MCF 10A (cell line): ENCODE measurements around the gene DLX4. TPM values are rescaled to one million over a fixed set of nuclear protein-coding genes. Genes with fewer than 3 reads are reported as not detected.

Source experiments
- BruUV-seq: library from RNA; stranded (reverse); fragments of 400-500 nt; replicated peaks from 2 replicates; lab custom pipeline; 2021; lab: Mats Ljungman, UMichigan
- CTCF ChIA-PET: fragments of 300-600 bp; sonication (Branson Sonifier 250); formaldehyde crosslinking; extraction: SDS; loops from one replicate; lab custom pipeline; 2021; ENCODE audit warnings: antibody characterized with exemption, inconsistent platforms; lab: Yijun Ruan, JAX
- POLR2A ChIA-PET: fragments of 300-600, 350-650 bp; sonication (Branson Sonifier 250); formaldehyde crosslinking; extraction: SDS; loops from one replicate; lab custom pipeline; 2020; ENCODE audit warnings: antibody characterized with exemption, inconsistent platforms; lab: Yijun Ruan, JAX
- DNase-seq: peaks from one replicate; pipeline ENCODE4 v3.0.0-alpha.2; 2018; ENCODE audit not compliant: unreplicated experiment
- H3K27ac Mint-ChIP-seq: one replicate; pipeline ENCODE4 v1.8.0; 2022; ENCODE audit warnings: mild to moderate bottlenecking, low read depth, mixed read lengths; ENCODE audit not compliant: unreplicated experiment
- H3K27me3 Mint-ChIP-seq: one replicate; pipeline ENCODE4 v1.8.0; 2022; ENCODE audit warnings: mixed read lengths; ENCODE audit not compliant: insufficient read depth, unreplicated experiment
- H3K36me3 Mint-ChIP-seq: one replicate; pipeline ENCODE4 v1.8.0; 2022; ENCODE audit warnings: mild to moderate bottlenecking, moderate library complexity, mixed read lengths; ENCODE audit not compliant: insufficient read depth, unreplicated experiment
- H3K4me1 Mint-ChIP-seq: one replicate; pipeline ENCODE4 v1.8.0; 2022; ENCODE audit warnings: mixed read lengths; ENCODE audit not compliant: insufficient read depth, unreplicated experiment
- H3K4me3 Mint-ChIP-seq: one replicate; pipeline ENCODE4 v1.8.0; 2022; ENCODE audit warnings: mild to moderate bottlenecking, moderate library complexity, mixed read lengths; ENCODE audit not compliant: unreplicated experiment
- H3K9me3 Mint-ChIP-seq: one replicate; pipeline ENCODE4 v1.8.0; 2022; ENCODE audit warnings: mixed read lengths; ENCODE audit not compliant: unreplicated experiment
- CTCF ChIP-seq: fragments of 200-600 bp; IDR thresholded peaks from one replicate; pipeline ENCODE4 v1.8.0; 2022; ENCODE audit warnings: antibody characterized with exemption, mild to moderate bottlenecking; ENCODE audit not compliant: unreplicated experiment
- intact Hi-C: fragments of 100-400 bp; cut with micrococcal nuclease; formaldehyde crosslinking; loops from 2 replicates; pipeline ENCODE4 v1.14.1; 2022
- total RNA-seq: library from RNA; stranded (reverse); gene quantifications from 2 replicates; pipeline ENCODE4 v1.2.3, GENCODE V29; 2022

The DLX4 gene
- total RNA-seq, 1 experiment from 2014 or later = 0.56 TPM

- Mint-ChIP-seq H3K4me3 (no peak overlapping the region), H3K4me1 (no peaks in the 10 kb centered on the region), H3K27ac (no peak overlapping the region), H3K27me3 (peaks cover 61% of the 10 kb centered on the region), H3K9me3 (no peaks in the 10 kb centered on the region), H3K36me3 (no peaks in the 10 kb centered on the region)
- BruUV-seq = no TSS peak
- ChIA-PET POLR2A (no interaction called here), CTCF (interaction anchor here (0.5 to 2.8 kb wide), 3 partner anchors 23 to 68 kb away, joined by 4 to 12 read pairs (median 8); no protein-coding TSS in a partner anchor)
- intact Hi-C loops = no loop called here
- no peak for TF ChIP-seq CTCF
- no peak for DNase-seq
Observed at GRCh38 chr17:49928837-49929475, 40.0 kb upstream of the DLX4 start.

- Mint-ChIP-seq H3K4me1 (no peaks in the 10 kb centered on the region), H3K4me3 (no peak overlapping the region), H3K27ac (no peak overlapping the region), H3K36me3 (no peaks in the 10 kb centered on the region), H3K9me3 (no peaks in the 10 kb centered on the region), H3K27me3 (peaks cover 61% of the 10 kb centered on the region)
- no peak for TF ChIP-seq CTCF
- no peak for DNase-seq
- CTCF ChIA-PET = interaction anchor here (0.7 to 1.5 kb wide), 3 partner anchors 22 to 67 kb away, joined by 3 to 5 read pairs (median 4); no protein-coding TSS in a partner anchor
- BruUV-seq = no TSS peak
- intact Hi-C loops = no loop called here
- POLR2A ChIA-PET = no interaction called here
Observed at GRCh38 chr17:49930880-49931279, 38.1 kb upstream of the DLX4 start.

GRCh38 chr17:49931416-49932137 lies 37.4 kb upstream of the DLX4 start:
- H3K9me3 Mint-ChIP-seq = no peaks in the 10 kb centered on the region
- TF ChIP-seq CTCF = no peak
- DNase-seq = no peak
- intact Hi-C loops = no loop called here
- H3K4me1 Mint-ChIP-seq = no peaks in the 10 kb centered on the region
- H3K36me3 Mint-ChIP-seq = no peaks in the 10 kb centered on the region
- H3K4me3 Mint-ChIP-seq = no peak overlapping the region
- ChIA-PET POLR2A (no interaction called here), CTCF (interaction anchor here (1.1 to 1.5 kb wide), 2 partner anchors 65 to 66 kb away, joined by 3 to 4 read pairs; no protein-coding TSS in a partner anchor)
- H3K27ac Mint-ChIP-seq = no peak overlapping the region
- no TSS peak for BruUV-seq
- peaks cover 67% of the 10 kb centered on the region for H3K27me3 Mint-ChIP-seq

GRCh38 chr17:49932138-49932723 lies 36.8 kb upstream of the DLX4 start:
- intact Hi-C loops = no loop called here
- H3K36me3 Mint-ChIP-seq = no peaks in the 10 kb centered on the region
- ChIA-PET POLR2A (no interaction called here), CTCF (interaction anchor here (0.5 to 1.1 kb wide), 3 partner anchors 64 to 219 kb away, joined by 3 read pairs; no protein-coding TSS in a partner anchor)
- H3K9me3 Mint-ChIP-seq = no peaks in the 10 kb centered on the region
- DNase-seq = no peak
- no peak overlapping the region for H3K27ac Mint-ChIP-seq
- H3K27me3 Mint-ChIP-seq = peaks cover 73% of the 10 kb centered on the region
- no TSS peak for BruUV-seq
- TF ChIP-seq CTCF = no peak
- H3K4me1 Mint-ChIP-seq = no peaks in the 10 kb centered on the region
- no peak overlapping the region for H3K4me3 Mint-ChIP-seq
